Adrenal gland (tissue), 12 donors: ENCODE results near the gene PTBP1. TPM values are rescaled to one million over a fixed set of nuclear protein-coding genes. Genes with fewer than 3 reads are reported as not detected.
A peak's percentile ranks its signal among the peaks of the same experiment; 100 is the strongest.
"Not testable (repeated sequence)": the region's sequence is repeated elsewhere in the genome, so short reads cannot be mapped to it uniquely, and the experiment has no call there.

Experiments
- DNase-seq, 7 donors: peaks; one replicate each; pipeline ENCODE4 v3.0.0-alpha.2; 2019 to 2020
- H3K27ac ChIP-seq, 5 donors: fragments of 200-600 bp; sonication (generic) in 4 of 5; 1 replicate in 3 of 5; 2 replicates in 2 of 5; pipeline versions ENCODE4 v1.5.1 to v1.8.0; 2016 to 2020; ENCODE audit warnings: mild to moderate bottlenecking in 1 of 5
- H3K27me3 ChIP-seq: fragments of 200-600 bp; 2 replicates; pipeline ENCODE4 v1.8.0; 2021
- H3K36me3 ChIP-seq, 2 donors: fragments of 200-600 bp; replicated peaks in 1 of 2; 1 replicate in 1 of 2; 2 replicates in 1 of 2; pipeline versions ENCODE4 v1.5.1 to v1.8.0; 2018 to 2022
- H3K4me1 ChIP-seq, 2 donors: fragments of 200-600 bp; replicated peaks in 1 of 2; 1 replicate in 1 of 2; 2 replicates in 1 of 2; pipeline versions ENCODE4 v1.5.1 to v1.8.0; 2018 to 2021
- H3K4me3 ChIP-seq, 4 donors: fragments of 200-600 bp; sonication (generic) in 3 of 4; one replicate each; pipeline ENCODE4 v1.5.1; 2016 to 2018
- H3K9me3 ChIP-seq, 3 donors: fragments of 200-600 bp; sonication (generic) in 1 of 3; replicated peaks in 1 of 3; 1 replicate in 2 of 3; 2 replicates in 1 of 3; pipeline versions ENCODE4 v1.5.1 to v1.8.0; 2016 to 2021
- CTCF ChIP-seq, 6 experiments: fragments of 450-650 bp in 4 of 6; fragments of 200-600 bp in 2 of 6; sonication (generic) in 1 of 6; IDR thresholded peaks; 1 replicate in 5 of 6; 2 replicates in 1 of 6; pipeline versions ENCODE4 v1.5.1 to v1.8.0; 2016 to 2021; ENCODE audit warnings: antibody characterized with exemption in 6 of 6, mild to moderate bottlenecking in 2 of 6, moderate library complexity in 1 of 6
- POLR2A ChIP-seq, 2 donors: fragments of 450-650 bp; IDR thresholded peaks; one replicate each; pipeline ENCODE4 v1.6.1; 2017; ENCODE audit warnings: antibody characterized with exemption in 2 of 2, mild to moderate bottlenecking in 2 of 2, moderate library complexity in 1 of 2
- WGBS, 4 donors: extraction: QIAGEN DNeasy Blood & Tissue Kit in 2 of 4; methylation state at CpG; one replicate each; pipeline versions ENCODE4 v1.1.5 to v1.1.7; 2013 to 2017; 5-methylcytosine and 5-hydroxymethylcytosine counted together
- intact Hi-C, 2 donors: fragments of 100-400 bp; cut with DNase I; formaldehyde crosslinking; loops; one replicate each; pipeline versions ENCODE4 v1.14.1 to v1.15.0; 2022 to 2023
- polyA plus RNA-seq, 3 donors: library from polyadenylated mRNA; stranded (reverse); fragments of 200-250 nt in 2 of 3; fragments of 350-450 nt in 1 of 3; fragmentation: Illumina TruSeq in 1 of 3; extraction: RNeasy Lipid Tissue Mini Kit (QIAGEN cat#74804) in 1 of 3; gene quantifications; one replicate each; pipeline ENCODE4 v1.2.3, GENCODE V29; 2013 to 2014
- total RNA-seq, 9 donors: library from RNA; depleted of rRNA in 4 of 9; stranded (reverse); fragments of >200 nt in 4 of 9; fragments of 120-200 nt in 1 of 9; fragmentation: NEBNext Ultra II Directional in 1 of 9; extraction: Animal tissue kit (Norgen Biotek cat#: 25700) in 1 of 9; gene quantifications; one replicate each; pipeline versions ENCODE4 v1.1.0 to v1.2.4, GENCODE V29; 2013 to 2023
- donor health status: healthy with polysubstance abuse.
- donor health status: Bipolar disorder and iron deficiency.
- donor health status: DM: yes; HTN: yes; CAD: no.
- donor health status: DM: no; HTN: no; CAD: no.
- donor health status: DM: no; HTN: no; CAD: no.
- donor health status: DM: yes; HTN: yes; CAD: no.

The PTBP1 gene
- total and polyA plus RNA-seq, 12 donors, result 64.6 to 236 (median 146) TPM

- H3K36me3 ChIP-seq, result peaks cover 0 to 28% of the 10 kb centered on the region in 2 donors
- 88 to 94% (median 89%) methylated on average over 31 to 49 of the region's 49 CpGs for WGBS, 4 donors
- no peak overlapping the region for H3K27ac ChIP-seq
- TF ChIP-seq CTCF (IDR thresholded peaks at IDR 0.05) (no peak), POLR2A (IDR thresholded peaks at IDR 0.05) (no peak)
- DNase-seq, result peak in 1 of 7 donors; percentile 35
- no peaks in the 10 kb centered on the region for H3K9me3 ChIP-seq
- no peak overlapping the region for H3K4me3 ChIP-seq
- no peaks in the 10 kb centered on the region for H3K27me3 ChIP-seq
- no peaks in the 10 kb centered on the region for H3K4me1 ChIP-seq
- intact Hi-C loops, result no loop called here
Measured at GRCh38 chr19:814152-815078, 17.2 kb downstream of the PTBP1 start.

- Histone ChIP-seq H3K4me3 (no peak overlapping the region), H3K4me1 (no peaks in the 10 kb centered on the region), H3K36me3 (peaks cover 0 to 20% of the 10 kb centered on the region in 2 donors), H3K9me3 (no peaks in the 10 kb centered on the region), H3K27ac (no peak overlapping the region), H3K27me3 (no peaks in the 10 kb centered on the region)
- DNase-seq, result peak in 1 of 7 donors; percentile 33
- TF ChIP-seq CTCF (IDR thresholded peaks at IDR 0.05), result no peak
- TF ChIP-seq POLR2A (IDR thresholded peaks at IDR 0.05), result no peak
- WGBS, 4 donors, result 89 to 94% (median 94%) methylated on average over 15 to 47 of the region's 47 CpGs
- intact Hi-C loops, result no loop called here
Measured at GRCh38 chr19:815079-815774, 18.0 kb downstream of the PTBP1 start.

- no peaks in the 10 kb centered on the region for H3K9me3 ChIP-seq
- H3K27ac ChIP-seq, result no peak overlapping the region
- no peak for DNase-seq
- H3K27me3 ChIP-seq, result no peaks in the 10 kb centered on the region
- 93 to 97% (median 95%) methylated on average over 11 to 13 of the region's 13 CpGs for WGBS, 4 donors
- H3K4me1 ChIP-seq, result no peaks in the 10 kb centered on the region
- H3K4me3 ChIP-seq, result no peak overlapping the region
- intact Hi-C loops, result no loop called here
- peaks cover 0 to 13% of the 10 kb centered on the region in 2 donors for H3K36me3 ChIP-seq
- no peak for TF ChIP-seq POLR2A (IDR thresholded peaks at IDR 0.05)
- TF ChIP-seq CTCF (IDR thresholded peaks at IDR 0.05), result no peak
Measured at GRCh38 chr19:815775-816499, 18.7 kb downstream of the PTBP1 start.

- peaks cover 0 to 2% of the 10 kb centered on the region in 2 donors for H3K4me1 ChIP-seq
- peaks cover 3% of the 10 kb centered on the region for H3K27me3 ChIP-seq
- DNase-seq, result no peak
- intact Hi-C loops, result no loop called here
- TF ChIP-seq CTCF (IDR thresholded peaks at IDR 0.05) (no peak), POLR2A (IDR thresholded peaks at IDR 0.05) (no peak)
- H3K27ac ChIP-seq, result no peak overlapping the region
- H3K9me3 ChIP-seq, result no peaks in the 10 kb centered on the region
- WGBS, 4 donors, result 86 to 98% (median 93%) methylated on average over 2 of the region's 2 CpGs
- no peak overlapping the region for H3K4me3 ChIP-seq
- H3K36me3 ChIP-seq, result peaks cover 0 to 8% of the 10 kb centered on the region in 2 donors
Measured at GRCh38 chr19:816500-816857, 19.2 kb downstream of the PTBP1 start.

- H3K9me3 ChIP-seq, H3K4me3 ChIP-seq, intact Hi-C loops, H3K4me1 ChIP-seq, H3K36me3 ChIP-seq, DNase-seq, H3K27ac ChIP-seq: not testable (repeated sequence)
- 85 to 96% (median 93%) methylated on average over 5 of the region's 5 CpGs for WGBS, 4 donors
- peaks cover 21% of the 10 kb centered on the region for H3K27me3 ChIP-seq
Measured at GRCh38 chr19:820212-820611, 23.0 kb downstream of the PTBP1 start.
